Neural cell (in vitro differentiated cells): Measurements from ENCODE around the gene MIPOL1. TPM values are rescaled to one million over a fixed set of nuclear protein-coding genes. Genes with fewer than 3 reads are reported as not detected.

Experiments used
- H2AFZ ChIP-seq: fragments of 200-600, 300-800 bp; sonication (generic), shearing (Covaris generic); 2 replicates; pipeline ENCODE4 v1.6.0; 2014; ENCODE audit warnings: low read depth, mild to moderate bottlenecking, antibody characterized with exemption, low read length, moderate library complexity
- H3F3A ChIP-seq: fragments of 200-600 bp; shearing (Covaris generic); 2 replicates; pipeline ENCODE4 v1.6.1; 2016; ENCODE audit warnings: mild to moderate bottlenecking, moderate library complexity, mixed read lengths, antibody characterized with exemption, low read length; ENCODE audit not compliant: insufficient read depth, poor library complexity, severe bottlenecking
- H3K27ac ChIP-seq: fragments of 200-600, 300-800 bp; sonication (generic), shearing (Covaris generic); 2 replicates; pipeline ENCODE4 v1.5.1; 2014; ENCODE audit warnings: mild to moderate bottlenecking, low read length, moderate library complexity
- H3K27me3 ChIP-seq: fragments of 300-800, 200-600 bp; sonication (generic), shearing (Covaris generic); 2 replicates; pipeline ENCODE4 v1.6.0; 2014; ENCODE audit warnings: mild to moderate bottlenecking, low read depth, low read length, moderate library complexity; ENCODE audit not compliant: insufficient read depth
- H3K36me3 ChIP-seq: fragments of 300-800, 200-600 bp; sonication (generic), shearing (Covaris generic); 2 replicates; pipeline ENCODE4 v1.5.1; 2014; ENCODE audit warnings: mild to moderate bottlenecking, antibody characterized with exemption, low read length, moderate library complexity; ENCODE audit not compliant: insufficient read depth
- H3K4me2 ChIP-seq: fragments of 300-800, 200-600 bp; sonication (generic), shearing (Covaris generic); 2 replicates; pipeline ENCODE4 v1.6.0; 2014; ENCODE audit warnings: mild to moderate bottlenecking, low read length
- H3K4me3 ChIP-seq: fragments of 300-800, 200-600 bp; sonication (generic), shearing (Covaris generic); 2 replicates; pipeline ENCODE4 v1.5.1; 2014; ENCODE audit warnings: mild to moderate bottlenecking, low read length, moderate library complexity
- H3K79me2 ChIP-seq: fragments of 200-600 bp; shearing (Covaris generic); replicated peaks from 2 replicates; pipeline ENCODE4 v1.6.0; 2014; ENCODE audit warnings: mild to moderate bottlenecking, low read length, moderate library complexity; ENCODE audit not compliant: insufficient read depth
- H3K9ac ChIP-seq: fragments of 300-800, 200-600 bp; sonication (generic), shearing (Covaris generic); 2 replicates; pipeline ENCODE4 v1.6.1; 2016; ENCODE audit warnings: mild to moderate bottlenecking, low read length, mixed read lengths
- H3K9me2 ChIP-seq: fragments of 200-600 bp; shearing (Covaris generic); 2 replicates; pipeline ENCODE4 v1.6.1; 2016; ENCODE audit warnings: mild to moderate bottlenecking, low read length, mixed read lengths; ENCODE audit not compliant: insufficient read depth
- H3K9me3 ChIP-seq: fragments of 200-600, 300-800 bp; sonication (generic), shearing (Covaris generic); 2 replicates; pipeline ENCODE4 v1.6.1; 2016; ENCODE audit warnings: mild to moderate bottlenecking, mixed run types, low read length, moderate library complexity, mixed read lengths
- H4K20me1 ChIP-seq: fragments of 200-600 bp; shearing (Covaris generic); 2 replicates; pipeline ENCODE4 v1.6.1; 2016; ENCODE audit warnings: mild to moderate bottlenecking, mixed run types; ENCODE audit not compliant: insufficient read depth
- EP300 ChIP-seq: fragments of 450-650 bp; conservative IDR thresholded peaks from 2 replicates; pipeline ENCODE4 v1.6.1; 2014; ENCODE audit warnings: antibody characterized with exemption, mild to moderate bottlenecking, moderate library complexity; ENCODE audit not compliant: poor library complexity, severe bottlenecking
- EZH2 ChIP-seq: fragments of 200-600, 300-800 bp; shearing (Covaris generic), sonication (generic); IDR thresholded peaks from 2 replicates; pipeline ENCODE4 v1.6.1; 2014; ENCODE audit warnings: antibody characterized with exemption, low read length, borderline replicate concordance, mild to moderate bottlenecking; ENCODE audit not compliant: insufficient read depth, poor library complexity, severe bottlenecking
- MXI1 ChIP-seq: fragments of 450-650 bp; conservative IDR thresholded peaks from 2 replicates; pipeline ENCODE4 v1.6.1; 2014; ENCODE audit warnings: antibody characterized with exemption, mild to moderate bottlenecking; ENCODE audit not compliant: poor library complexity, severe bottlenecking
- POLR2AphosphoS5 ChIP-seq: IDR thresholded peaks from 2 replicates; pipeline ENCODE4 v1.6.1; 2012
- RAD21 ChIP-seq: fragments of 450-650 bp; conservative IDR thresholded peaks from 2 replicates; pipeline ENCODE4 v1.6.1; 2014; ENCODE audit warnings: antibody characterized with exemption, mild to moderate bottlenecking, moderate library complexity
- SMC3 ChIP-seq: fragments of 450-650 bp; conservative IDR thresholded peaks from 2 replicates; pipeline ENCODE4 v1.6.1; 2014; ENCODE audit warnings: antibody characterized with exemption, mild to moderate bottlenecking, moderate library complexity; ENCODE audit not compliant: poor library complexity
- TAF1 ChIP-seq: IDR thresholded peaks from 2 replicates; pipeline ENCODE4 v1.6.1; 2012; ENCODE audit warnings: low read depth
- polyA plus RNA-seq: library from polyadenylated mRNA; depleted of rRNA; stranded (reverse); fragments of >200 nt; gene quantifications from 2 replicates; pipeline ENCODE4 v1.2.3, GENCODE V29; 2014
- TF ChIP-seq, protein P1 (sequence below): fragments of 450-650 bp; IDR thresholded peaks from 2 replicates; pipeline ENCODE4 v1.5.1; 2014; ENCODE audit warnings: antibody characterized with exemption, mild to moderate bottlenecking, moderate library complexity; ENCODE audit not compliant: poor library complexity, severe bottlenecking
- TF ChIP-seq, protein P2 (sequence below): IDR thresholded peaks from 2 replicates; pipeline ENCODE4 v1.6.1; 2012; ENCODE audit warnings: borderline replicate concordance

The MIPOL1 gene
- polyA plus RNA-seq, 1 donor from 2014 or later, result 1.3 TPM

DNA sequence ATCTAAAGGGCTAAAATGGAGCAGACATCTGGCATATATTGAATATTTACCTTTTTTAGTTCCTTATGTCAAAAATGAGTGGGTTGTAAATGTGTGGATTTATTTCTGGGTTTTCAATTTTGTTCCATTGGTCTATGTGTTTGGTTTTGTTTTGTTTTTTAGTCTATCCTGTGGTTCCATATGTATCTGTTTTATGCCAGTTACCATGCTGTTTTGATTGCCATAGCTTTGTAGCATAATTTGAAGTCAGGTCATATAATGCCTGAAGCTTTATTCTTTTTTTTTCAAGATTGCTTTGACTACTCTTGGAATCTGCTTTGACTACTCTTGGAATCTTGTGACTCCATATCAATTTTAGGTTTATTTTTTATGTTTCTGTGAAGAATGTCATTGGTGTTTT lies 133.2 kb downstream of the MIPOL1 start:
- H3K9me3 ChIP-seq, result no peaks in the 10 kb centered on the region
- H3K27ac ChIP-seq, result no peak overlapping the region
- TF ChIP-seq EP300 (no peak), EZH2 (no peak), MXI1 (no peak), SMC3 (no peak), TAF1 (no peak), POLR2AphosphoS5 (no peak), RAD21 (no peak)
- TF ChIP-seq, protein P1, sequence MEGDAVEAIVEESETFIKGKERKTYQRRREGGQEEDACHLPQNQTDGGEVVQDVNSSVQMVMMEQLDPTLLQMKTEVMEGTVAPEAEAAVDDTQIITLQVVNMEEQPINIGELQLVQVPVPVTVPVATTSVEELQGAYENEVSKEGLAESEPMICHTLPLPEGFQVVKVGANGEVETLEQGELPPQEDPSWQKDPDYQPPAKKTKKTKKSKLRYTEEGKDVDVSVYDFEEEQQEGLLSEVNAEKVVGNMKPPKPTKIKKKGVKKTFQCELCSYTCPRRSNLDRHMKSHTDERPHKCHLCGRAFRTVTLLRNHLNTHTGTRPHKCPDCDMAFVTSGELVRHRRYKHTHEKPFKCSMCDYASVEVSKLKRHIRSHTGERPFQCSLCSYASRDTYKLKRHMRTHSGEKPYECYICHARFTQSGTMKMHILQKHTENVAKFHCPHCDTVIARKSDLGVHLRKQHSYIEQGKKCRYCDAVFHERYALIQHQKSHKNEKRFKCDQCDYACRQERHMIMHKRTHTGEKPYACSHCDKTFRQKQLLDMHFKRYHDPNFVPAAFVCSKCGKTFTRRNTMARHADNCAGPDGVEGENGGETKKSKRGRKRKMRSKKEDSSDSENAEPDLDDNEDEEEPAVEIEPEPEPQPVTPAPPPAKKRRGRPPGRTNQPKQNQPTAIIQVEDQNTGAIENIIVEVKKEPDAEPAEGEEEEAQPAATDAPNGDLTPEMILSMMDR, result no peak
- TF ChIP-seq, protein P2, sequence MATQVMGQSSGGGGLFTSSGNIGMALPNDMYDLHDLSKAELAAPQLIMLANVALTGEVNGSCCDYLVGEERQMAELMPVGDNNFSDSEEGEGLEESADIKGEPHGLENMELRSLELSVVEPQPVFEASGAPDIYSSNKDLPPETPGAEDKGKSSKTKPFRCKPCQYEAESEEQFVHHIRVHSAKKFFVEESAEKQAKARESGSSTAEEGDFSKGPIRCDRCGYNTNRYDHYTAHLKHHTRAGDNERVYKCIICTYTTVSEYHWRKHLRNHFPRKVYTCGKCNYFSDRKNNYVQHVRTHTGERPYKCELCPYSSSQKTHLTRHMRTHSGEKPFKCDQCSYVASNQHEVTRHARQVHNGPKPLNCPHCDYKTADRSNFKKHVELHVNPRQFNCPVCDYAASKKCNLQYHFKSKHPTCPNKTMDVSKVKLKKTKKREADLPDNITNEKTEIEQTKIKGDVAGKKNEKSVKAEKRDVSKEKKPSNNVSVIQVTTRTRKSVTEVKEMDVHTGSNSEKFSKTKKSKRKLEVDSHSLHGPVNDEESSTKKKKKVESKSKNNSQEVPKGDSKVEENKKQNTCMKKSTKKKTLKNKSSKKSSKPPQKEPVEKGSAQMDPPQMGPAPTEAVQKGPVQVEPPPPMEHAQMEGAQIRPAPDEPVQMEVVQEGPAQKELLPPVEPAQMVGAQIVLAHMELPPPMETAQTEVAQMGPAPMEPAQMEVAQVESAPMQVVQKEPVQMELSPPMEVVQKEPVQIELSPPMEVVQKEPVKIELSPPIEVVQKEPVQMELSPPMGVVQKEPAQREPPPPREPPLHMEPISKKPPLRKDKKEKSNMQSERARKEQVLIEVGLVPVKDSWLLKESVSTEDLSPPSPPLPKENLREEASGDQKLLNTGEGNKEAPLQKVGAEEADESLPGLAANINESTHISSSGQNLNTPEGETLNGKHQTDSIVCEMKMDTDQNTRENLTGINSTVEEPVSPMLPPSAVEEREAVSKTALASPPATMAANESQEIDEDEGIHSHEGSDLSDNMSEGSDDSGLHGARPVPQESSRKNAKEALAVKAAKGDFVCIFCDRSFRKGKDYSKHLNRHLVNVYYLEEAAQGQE, result no peak
- no peaks in the 10 kb centered on the region for H4K20me1 ChIP-seq
- no peaks in the 10 kb centered on the region for H3K79me2 ChIP-seq
- no peak overlapping the region for H2AFZ ChIP-seq
- H3K9ac ChIP-seq, result no peak overlapping the region
- H3K9me2 ChIP-seq, result no peaks in the 10 kb centered on the region
- H3F3A ChIP-seq, result no peaks in the 10 kb centered on the region
- no peaks in the 10 kb centered on the region for H3K36me3 ChIP-seq
- no peak overlapping the region for H3K4me3 ChIP-seq
- H3K4me2 ChIP-seq, result no peak overlapping the region
- no peaks in the 10 kb centered on the region for H3K27me3 ChIP-seq

DNA sequence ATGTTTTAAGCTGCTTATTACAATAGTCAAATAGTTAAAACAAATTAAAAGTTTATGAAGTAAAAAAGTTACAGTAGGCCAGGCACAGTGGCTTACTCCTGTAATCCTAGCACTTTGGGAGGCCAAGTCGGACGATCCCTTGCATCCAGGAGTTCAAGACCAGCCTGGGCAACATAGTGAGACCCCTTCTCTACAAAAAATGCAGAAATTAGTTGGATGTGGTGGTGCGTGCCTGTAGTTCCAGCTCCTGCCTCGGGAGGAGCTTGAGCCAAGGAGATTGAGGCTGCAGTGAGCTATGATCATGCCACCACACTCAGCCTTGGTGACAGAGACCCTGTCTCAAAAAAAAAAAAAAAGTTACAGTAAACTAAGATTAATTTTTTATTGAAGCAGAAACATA lies 142.6 kb downstream of the MIPOL1 start:
- no peak overlapping the region for H2AFZ ChIP-seq
- no peak overlapping the region for H3K27ac ChIP-seq
- no peaks in the 10 kb centered on the region for H3K9me2 ChIP-seq
- H3K9ac ChIP-seq, result no peak overlapping the region
- no peak overlapping the region for H3K4me2 ChIP-seq
- H3K27me3 ChIP-seq, result no peaks in the 10 kb centered on the region
- H3K9me3 ChIP-seq, result no peaks in the 10 kb centered on the region
- H3K79me2 ChIP-seq, result no peaks in the 10 kb centered on the region
- H3F3A ChIP-seq, result no peaks in the 10 kb centered on the region
- no peak overlapping the region for H3K4me3 ChIP-seq
- H3K36me3 ChIP-seq, result no peaks in the 10 kb centered on the region
- TF ChIP-seq, protein P1, result no peak
- TF ChIP-seq TAF1, result no peak
- TF ChIP-seq EP300, result no peak
- TF ChIP-seq SMC3, result no peak
- no peak for TF ChIP-seq EZH2
- H4K20me1 ChIP-seq, result no peaks in the 10 kb centered on the region
